GM18520 (cell line): ENCODE measurements around the gene FGF2.
A peak's percentile ranks its signal among the peaks of the same experiment; 100 is the strongest.
"Not testable (repeated sequence)": the region's sequence is repeated elsewhere in the genome, so short reads cannot be mapped to it uniquely, and the experiment has no call there.

Source experiments
- ATAC-seq: cut with Tn5 transposase; IDR thresholded peaks from one replicate; pipeline ENCODE4 v1.9.1; 2021; ENCODE audit not compliant: unreplicated experiment

FGF2 gene

DNA sequence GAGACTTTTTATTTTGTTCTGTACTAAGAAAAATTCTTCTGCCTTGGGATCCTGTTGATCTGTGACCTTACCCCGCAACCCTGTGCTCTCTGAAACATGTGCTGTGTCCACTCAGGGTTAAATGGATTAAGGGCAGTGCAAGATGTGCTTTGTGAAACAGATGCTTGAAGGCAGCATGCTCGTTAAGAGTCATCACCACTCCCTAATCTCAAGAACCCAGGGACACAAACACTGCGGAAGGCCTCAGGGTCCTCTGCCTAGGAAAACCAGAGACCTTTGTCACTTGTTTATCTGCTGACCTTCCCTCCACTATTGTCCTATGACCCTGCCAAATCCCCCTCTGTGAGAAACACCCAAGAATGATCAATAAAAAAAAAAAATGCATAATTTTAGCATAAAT, 13.8 kb upstream of the FGF2 start:
- not testable (repeated sequence) for ATAC-seq

DNA sequence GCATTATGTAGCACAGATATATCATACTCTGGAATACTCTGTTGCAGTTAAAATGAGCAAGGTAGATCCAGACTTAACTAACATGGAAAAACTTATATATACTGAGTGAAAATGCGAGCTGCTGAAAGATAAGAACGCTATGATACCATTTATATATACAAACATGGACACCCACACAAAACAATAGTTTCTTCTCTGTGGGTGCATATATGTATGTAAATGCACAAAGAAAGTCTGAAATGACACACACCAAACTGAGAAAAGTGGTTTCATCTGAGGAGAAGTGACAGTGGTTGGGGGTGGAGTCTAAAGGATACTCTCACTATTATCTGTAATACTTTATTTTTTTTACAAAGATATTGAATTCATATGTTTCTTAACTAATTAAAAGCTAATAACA, 12.2 kb upstream of the FGF2 start:
- peak; percentile 99 for ATAC-seq

DNA sequence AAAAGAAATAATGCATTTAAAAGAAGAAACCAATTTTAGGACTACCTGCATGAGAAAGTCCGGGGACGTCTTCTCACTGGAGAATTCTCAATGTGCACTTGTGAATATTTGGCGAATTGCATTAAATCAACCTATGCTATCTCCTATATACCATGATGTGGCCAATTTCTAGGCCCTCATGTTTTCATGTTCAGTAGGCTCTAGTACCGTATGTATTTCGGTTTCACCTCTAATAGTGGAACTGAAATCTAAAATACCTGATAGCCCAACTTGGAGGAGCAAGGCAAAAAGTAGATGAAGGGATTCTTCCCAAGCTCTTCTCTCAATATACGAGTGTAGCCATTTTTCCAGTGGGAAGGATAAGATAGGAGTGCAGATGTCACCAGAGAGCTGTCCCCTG, 11.4 kb upstream of the FGF2 start:
- ATAC-seq: no peak

DNA sequence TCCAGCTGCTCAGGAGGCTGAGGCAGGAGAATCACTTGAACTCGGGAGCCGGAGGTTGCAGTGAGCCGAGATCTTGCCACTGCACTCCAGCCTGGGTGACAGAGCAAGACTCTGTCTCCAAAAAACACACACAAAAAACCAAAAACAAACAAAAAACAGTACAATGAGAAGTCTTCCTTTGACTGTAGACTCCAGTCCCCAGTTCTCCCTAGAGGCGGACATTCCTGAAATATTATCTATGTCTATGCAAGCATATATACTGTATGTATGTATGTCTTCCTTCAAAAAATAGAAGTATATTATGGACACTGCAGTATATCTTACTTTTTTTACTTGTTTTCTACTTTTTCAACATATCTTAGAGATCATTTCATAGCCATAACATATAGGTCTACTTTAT, 10.2 kb upstream of the FGF2 start:
- no peak for ATAC-seq

DNA sequence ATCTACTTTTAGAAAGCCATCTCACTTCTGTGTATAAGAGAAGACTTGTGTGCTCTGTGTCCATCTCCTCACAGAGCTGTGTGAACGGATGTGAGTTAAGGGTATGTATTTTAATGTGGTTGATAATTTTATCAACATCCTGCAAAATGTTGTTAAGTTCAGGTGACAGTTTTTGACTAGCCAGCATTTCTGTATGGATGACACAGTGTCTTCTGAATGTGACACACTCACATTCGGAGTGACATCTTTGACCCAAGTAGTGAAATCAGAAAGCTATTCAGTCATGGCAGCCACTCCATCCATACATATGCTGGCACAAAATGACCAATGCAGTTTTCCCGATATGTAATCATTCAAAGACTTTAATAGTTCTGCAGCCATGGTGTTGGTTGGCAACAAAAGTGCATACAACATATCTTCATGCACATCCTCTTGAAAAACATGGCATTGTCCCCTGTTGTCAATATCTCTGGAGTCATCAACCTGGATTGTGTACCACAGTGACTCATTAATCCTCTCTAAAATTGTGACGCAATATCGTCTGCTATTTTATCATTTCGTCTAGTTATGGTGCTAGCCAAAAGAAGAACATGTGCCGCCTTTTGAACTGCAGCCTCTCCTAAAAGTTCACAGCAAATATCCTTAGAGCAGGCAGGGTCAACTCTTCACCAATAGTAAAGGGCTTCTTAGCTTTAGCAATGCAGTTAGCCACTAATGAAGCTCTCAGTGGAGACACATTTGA, 6.8 kb upstream of the FGF2 start:
- no peak for ATAC-seq

DNA sequence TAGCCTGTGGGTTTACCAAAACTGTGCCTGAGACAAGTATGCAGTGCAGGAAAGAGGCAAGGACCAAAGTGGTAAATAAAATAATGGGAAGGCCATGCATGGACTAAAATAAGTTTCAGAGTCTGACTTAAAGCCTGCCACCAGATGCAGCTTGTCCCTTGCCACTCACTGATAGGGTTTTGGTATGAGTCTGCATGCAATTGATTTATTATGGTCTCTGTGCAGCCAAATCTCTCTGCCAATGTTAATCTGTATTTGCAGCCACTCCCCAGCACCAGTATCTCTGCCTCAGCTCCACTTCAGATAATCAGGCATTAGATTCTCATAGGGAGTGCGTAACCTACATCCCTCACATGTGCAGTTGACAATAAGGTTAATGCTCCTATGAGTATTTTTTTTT, 5.5 kb upstream of the FGF2 start:
- no peak for ATAC-seq

DNA sequence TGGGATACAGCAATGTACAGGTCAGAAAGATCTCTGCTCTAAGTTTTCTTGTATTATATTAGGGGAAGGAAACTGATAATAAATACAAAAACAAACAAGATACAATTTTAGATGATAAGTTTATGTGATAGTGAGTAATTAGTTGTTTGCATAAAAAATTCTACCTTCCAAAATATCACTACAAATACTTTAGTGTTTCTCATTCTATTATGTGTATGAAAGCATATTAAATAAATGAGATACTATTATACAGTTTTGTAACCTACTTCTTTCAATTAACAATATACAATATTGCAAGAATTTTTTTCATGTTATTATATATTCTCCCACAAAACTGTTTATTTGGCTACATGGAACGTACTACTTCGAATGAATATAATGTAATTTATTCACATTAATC, 4.2 kb upstream of the FGF2 start:
- no peak for ATAC-seq

DNA sequence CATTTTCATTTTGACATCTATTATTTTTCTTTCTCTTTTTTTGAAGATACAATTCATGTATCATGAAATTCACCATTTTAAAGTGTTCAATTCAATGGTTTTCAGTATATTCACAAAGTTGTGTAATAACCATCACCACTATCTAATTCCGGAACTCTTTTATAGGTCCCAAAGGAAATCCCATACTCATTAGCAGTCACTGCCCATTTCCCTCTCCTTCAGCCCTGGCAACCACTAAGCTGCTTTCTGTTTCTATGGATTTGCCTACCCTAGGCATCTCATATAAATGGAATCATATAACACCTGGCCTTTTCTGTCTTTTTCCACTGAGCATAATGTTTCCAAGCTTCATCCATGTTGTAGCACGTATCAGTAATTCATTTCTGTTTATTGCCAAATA, 3.2 kb upstream of the FGF2 start:
- no peak for ATAC-seq

DNA sequence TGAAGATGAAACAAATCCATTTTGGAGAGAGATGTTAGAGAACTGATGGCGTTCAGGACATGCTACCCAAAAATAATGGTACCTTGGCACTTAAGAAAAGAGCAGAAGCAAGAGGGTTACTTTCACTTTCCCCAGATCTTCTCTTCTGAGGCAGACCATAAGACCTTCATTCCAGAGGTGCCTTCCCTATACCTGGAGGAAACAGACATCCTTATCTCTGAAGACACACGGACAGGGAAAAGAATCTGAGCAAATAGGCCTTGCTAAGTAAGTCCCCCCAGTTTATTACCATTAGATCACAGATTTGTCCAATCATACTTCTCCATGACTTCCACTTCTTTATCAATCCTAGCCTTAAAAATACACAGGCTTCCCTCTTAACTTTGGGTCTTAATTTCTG, 2.0 kb upstream of the FGF2 start:
- ATAC-seq: no peak

DNA sequence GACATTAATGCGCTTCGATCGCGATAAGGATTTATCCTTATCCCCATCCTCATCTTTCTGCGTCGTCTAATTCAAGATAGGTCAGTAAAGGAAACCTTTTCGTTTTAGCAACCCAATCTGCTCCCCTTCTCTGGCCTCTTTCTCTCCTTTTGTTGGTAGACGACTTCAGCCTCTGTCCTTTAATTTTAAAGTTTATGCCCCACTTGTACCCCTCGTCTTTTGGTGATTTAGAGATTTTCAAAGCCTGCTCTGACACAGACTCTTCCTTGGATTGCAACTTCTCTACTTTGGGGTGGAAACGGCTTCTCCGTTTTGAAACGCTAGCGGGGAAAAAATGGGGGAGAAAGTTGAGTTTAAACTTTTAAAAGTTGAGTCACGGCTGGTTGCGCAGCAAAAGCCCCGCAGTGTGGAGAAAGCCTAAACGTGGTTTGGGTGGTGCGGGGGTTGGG, 528 bp upstream of the FGF2 start:
- no peak for ATAC-seq

DNA sequence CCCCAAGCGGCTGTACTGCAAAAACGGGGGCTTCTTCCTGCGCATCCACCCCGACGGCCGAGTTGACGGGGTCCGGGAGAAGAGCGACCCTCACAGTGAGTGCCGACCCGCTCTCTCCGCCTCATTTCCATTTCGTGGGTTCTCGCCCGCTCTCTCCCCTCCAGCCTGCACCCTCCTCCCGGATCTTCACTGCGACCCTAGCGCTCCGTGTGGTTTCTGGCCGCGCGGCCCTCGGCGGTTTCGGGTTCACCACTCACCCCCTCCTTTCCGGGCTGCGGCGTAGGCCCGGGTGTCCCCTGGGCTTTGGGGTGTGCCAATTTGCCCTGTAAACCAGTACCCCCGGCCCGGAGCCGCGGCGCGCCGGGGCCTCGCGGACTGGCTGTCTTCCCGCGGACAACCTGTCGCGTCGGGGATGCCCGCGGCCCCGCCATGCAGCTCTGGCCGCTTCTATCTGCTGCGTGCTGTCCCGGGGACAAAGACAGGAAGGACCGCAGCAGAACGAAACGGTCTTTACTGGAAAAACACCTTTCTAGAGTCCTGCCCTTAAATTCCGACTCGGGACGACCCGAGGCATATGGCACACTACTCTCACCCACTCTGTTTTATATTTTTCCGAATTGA, 737 bp downstream of the FGF2 start:
- ATAC-seq: peak; percentile 28

DNA sequence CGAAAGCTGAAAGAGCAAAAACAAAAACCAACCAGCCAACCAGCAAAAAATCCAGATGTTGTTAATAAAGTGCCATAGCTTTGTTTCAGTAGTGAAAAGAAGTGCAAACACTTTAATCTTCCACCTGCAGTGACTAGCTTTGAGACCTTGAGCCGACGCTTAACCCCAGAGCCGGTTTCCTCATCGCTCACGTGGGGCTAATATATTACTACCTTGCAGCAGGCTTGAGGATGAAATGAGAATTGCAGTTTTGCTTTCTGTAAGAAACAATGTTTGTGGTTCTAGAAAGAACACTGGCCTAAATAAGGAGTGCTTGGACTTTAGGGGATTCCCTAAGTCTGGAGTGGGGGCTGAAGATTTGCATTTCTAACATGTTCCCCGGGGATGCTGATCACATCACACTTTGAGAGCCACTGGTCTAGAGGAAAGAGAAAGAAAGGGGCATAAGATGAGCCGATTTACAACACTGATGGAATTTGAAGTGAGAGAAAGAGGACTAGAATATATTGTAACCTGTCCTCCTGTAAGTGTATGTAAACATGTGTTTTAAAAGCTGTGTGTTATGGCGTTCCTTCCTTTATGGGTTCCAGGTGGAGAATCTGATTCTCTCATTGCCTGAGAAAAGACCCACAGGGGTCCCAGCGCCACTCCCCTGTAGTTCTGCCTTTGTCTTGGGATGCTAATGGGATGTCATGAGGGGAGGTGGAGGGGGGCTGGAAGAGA, 1.4 kb downstream of the FGF2 start:
- ATAC-seq: peak; percentile 93

DNA sequence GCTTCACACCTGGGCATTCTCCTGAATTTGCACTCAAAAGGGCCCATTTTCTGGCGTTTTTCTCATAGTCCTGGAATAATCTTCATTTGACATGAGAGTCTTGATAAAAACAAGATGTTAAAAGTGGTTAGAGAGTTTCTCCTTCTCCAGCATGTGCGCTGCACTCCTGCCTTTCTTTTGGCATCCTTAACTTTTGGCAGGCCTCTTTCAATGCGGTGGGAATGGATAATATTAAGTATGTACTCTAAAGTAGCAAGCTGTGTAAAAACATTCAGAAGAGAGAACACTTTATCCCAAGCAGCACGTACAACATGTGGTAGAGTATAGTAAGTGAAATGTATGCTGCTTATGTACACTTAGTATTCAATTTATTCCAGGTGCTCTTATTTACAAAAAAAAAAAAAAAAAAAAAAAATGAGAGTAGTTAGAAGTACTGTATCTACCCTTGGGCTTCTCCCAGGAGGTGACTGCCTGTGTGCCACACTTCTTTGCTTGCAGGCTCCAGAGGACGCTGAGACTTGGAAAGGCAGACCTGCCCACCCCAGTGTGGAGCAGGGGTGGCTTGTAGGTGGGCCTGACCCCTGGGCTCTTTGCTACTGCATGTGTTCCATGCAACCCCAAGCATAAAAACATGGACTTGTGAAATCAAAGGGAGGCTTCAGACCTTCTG, 3.9 kb downstream of the FGF2 start:
- ATAC-seq: no peak

DNA sequence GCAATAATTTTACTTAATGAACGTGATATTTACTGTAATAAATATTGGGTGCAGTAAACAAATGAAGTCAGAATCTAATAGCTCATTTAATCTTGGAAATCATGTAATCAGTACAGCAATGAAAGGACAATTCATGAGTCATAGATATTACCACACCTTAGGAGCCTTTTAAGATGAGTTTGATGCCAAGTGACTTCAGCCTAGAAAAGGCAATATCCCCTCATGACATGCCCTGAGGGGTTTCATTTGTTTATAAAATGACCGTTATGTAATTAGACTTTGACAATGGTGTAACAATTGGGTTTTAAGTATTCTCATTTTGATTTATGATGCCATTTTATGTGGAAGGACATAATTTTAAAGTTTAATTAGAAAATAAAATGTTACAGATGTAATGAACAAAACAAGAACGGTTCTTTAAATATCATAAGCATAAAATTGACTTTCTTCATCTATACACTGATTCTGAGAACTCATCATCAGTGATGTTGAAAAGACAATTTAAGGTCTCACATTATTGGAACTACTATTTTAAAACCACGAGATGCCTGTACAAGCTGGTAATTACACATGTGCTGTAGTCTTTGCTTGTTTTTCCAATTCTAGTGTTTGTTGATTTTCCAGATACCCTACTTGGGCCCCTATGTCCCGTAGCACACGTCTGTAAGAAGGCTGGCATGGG, 5.0 kb downstream of the FGF2 start:
- ATAC-seq: no peak

DNA sequence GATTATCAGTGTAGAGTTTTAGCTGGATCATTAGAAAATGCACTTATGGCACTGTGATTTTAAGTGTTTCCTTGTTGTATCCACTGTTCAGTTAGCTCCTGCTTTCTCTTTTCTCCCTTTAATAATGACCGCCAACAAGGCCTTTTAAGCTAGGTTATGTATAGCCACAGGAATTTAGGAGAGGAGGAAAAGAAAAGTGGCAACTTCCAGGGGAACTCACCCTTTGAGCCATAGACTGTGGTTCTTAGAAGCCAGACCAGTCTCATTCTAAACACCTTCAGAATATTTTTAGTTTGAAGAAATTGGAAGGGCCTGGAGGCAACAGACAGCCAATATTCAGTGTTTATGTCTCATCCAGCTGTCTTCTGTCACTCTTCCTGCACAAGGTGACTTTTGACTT, 6.1 kb downstream of the FGF2 start:
- ATAC-seq: no peak

DNA sequence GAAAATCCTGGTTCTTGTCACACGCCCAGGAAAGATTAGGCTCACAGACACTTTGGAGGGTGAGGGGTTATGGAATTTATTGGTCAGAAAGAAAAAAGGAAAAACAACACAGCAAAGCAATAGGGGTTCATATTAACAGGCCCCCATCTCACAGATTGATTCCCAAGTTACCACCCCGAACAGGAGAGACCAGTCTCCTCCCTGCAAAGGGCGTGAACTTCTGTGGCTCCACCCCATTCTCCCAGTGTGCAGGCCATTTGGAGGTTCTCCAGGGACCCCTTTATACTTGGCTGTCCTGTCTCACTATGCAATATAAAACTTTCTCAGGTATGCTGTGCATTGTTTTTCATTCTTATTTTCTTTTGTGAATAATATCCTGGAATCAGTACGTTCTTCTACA, 7.4 kb downstream of the FGF2 start:
- no peak for ATAC-seq

DNA sequence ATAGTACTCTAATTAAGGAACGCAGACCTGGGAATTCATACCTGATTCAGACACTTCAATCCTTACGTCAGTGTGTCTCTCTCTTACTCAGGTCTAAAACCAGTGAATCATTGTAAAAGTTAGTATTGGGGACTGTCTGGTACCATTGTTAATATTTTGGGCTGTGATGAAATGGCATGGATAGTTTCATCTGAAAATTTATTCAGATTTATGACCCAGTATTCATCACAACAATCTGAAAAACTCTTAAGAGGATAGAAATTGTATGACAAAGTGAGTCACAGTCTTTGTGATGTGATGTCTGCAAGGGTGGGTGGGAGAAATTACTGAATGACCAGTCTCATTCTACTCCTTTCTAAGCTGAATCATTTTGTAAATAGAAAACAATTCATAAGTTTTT, 10.3 kb downstream of the FGF2 start:
- no peak for ATAC-seq

DNA sequence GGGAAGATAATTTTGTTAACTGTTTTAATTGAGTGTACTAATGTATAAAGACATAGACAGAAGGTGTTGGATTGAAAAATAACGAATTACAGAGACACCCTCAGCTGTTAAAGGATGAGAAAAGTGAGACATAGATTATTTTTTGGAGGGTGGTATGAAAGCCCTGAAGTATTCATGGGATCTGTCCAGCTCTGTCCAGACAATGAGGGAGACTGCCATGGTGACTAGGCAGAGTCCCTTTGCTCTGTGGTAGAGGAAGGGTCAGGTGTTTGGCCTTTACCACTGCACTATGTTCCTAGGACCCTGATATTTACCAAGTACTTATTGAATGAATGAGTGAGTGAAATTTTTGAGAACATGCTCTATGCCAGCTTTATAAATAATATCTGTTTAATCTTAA, 11.4 kb downstream of the FGF2 start:
- ATAC-seq: no peak

DNA sequence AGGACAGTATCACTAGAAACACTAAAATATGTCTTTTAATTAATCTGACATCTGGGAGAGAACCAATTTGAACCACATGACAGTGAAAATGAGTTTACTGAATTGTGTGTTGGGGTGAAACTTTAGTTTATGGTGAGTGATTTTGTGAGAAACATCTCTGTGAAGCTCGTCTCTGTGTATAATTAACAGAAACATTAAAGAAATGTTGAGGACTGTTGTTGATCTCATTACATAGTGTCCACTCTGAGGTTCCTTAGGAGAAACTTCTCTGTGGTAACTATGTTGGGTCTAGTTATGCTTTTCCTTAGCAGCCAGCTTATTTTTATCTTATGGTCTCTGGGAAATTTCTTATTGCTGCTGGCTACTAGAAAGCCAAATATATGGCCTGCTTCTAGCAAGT, 15.8 kb downstream of the FGF2 start:
- ATAC-seq: no peak

DNA sequence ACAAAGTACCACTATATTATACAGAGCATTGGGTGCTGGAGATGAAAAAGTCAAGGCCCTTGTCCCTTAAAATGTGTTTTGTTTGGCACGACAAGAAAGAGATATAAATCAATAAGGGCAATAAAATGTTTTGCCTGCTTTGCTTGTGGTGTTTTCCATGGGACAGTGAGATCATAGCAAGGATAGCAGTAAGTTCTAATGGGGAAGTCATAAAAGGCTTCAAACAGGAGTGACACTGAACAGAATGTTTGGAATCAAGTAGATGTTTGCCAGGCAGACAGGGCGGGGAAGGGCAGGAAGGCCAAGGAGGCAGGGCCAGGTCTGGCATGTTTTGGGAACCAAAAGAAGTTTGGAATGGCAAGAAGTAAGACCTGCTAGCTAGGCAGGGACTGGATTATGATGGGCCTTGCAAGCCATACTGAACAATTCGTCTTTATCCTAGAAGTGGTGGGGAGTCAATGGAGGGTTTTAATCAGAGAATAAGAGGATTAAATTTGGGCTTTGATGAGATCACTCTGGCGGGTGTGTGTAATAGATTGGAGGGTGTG, 16.4 kb downstream of the FGF2 start:
- ATAC-seq: no peak

DNA sequence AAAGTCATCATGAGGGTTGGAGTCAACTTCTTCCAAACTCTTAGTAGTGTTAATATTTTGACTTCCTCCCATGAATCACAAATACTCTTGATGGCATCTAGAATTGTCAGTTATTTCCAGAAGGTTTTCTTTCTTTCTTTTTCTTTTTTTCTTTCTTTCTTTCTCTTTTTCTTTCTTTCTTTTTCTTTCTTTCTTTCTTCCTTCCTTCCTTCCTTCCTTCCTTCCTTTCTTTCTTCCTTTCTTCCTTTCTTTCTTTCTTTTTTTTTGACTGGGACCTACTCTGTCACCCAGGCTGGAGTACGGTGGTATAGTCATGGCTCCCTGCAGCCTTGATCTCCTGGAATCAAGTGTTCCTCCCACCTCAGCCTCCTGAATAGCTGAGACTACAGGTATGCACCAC, 17.8 kb downstream of the FGF2 start:
- not testable (repeated sequence) for ATAC-seq
